BJ (cell line): ENCODE results near the gene PTMA. TPM values are rescaled to one million over a fixed set of nuclear protein-coding genes. Genes with fewer than 3 reads are reported as not detected.
A peak's percentile ranks its signal among the peaks of the same experiment; 100 is the strongest.

ENCODE experiments used
- CTCF ChIA-PET: fragments of 350-600 bp; formaldehyde crosslinking; extraction: SDS; loops from one replicate; lab custom pipeline; 2021; ENCODE audit warnings: antibody characterized with exemption, inconsistent platforms; lab: Yijun Ruan, JAX
- POLR2A ChIA-PET: fragments of 300-600 bp; sonication (Branson Sonifier 250); formaldehyde crosslinking; extraction: SDS; loops from one replicate; lab custom pipeline; 2021; ENCODE audit warnings: antibody characterized with exemption; lab: Charles Lee
- DNase-seq: peaks from one replicate; pipeline ENCODE4 v3.0.0-alpha.2; 2011; ENCODE audit warnings: low read depth
- H3K27me3 ChIP-seq: 2 replicates; pipeline ENCODE4 v1.6.0; 2011; ENCODE audit warnings: low read length; ENCODE audit not compliant: control insufficient read depth, insufficient read depth
- H3K36me3 ChIP-seq: 2 replicates; pipeline ENCODE4 v1.5.1; 2011; ENCODE audit warnings: low read length; ENCODE audit not compliant: control insufficient read depth, insufficient read depth
- H3K4me3 ChIP-seq: 2 replicates; pipeline ENCODE4 v1.5.1; 2011; ENCODE audit warnings: low read depth, mild to moderate bottlenecking, control low read depth, low read length
- CTCF ChIP-seq: IDR thresholded peaks from 2 replicates; pipeline ENCODE4 v1.5.1; 2011; ENCODE audit warnings: low read depth, mild to moderate bottlenecking, control low read depth, inconsistent platforms, low read length, moderate library complexity; ENCODE audit not compliant: insufficient read depth
- polyA plus RNA-seq: library from polyadenylated mRNA; depleted of rRNA; stranded (reverse); fragments of >200 nt; gene quantifications from 2 replicates; pipeline ENCODE4 v1.2.3, GENCODE V29; 2011

Gene PTMA
- polyA plus RNA-seq, 1 experiment = 363 TPM

DNA sequence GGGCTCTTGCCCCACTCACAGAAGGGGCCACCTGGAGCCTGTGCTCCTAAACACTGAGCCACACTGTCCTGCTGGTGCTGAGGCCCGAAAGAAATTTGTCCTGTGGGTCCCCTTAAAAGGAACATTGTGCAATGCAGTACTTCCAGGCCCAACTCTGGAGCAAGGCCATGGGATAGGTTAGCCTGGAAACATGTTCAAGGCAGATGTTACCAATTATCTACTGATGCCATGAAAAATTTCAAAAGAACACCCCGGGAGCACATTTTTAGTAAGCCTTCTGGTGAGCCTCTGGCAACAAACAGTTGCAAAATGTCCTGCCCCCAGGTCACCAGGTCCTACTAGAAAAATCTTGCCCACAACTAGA is 12.3 kb upstream of the PTMA start:
- DNase-seq = peak; percentile 87
- H3K27me3 ChIP-seq = no peaks in the 10 kb centered on the region
- POLR2A ChIA-PET = interaction anchor here (1.4 kb wide), 1 partner anchor 13 kb away, joined by 6 read pairs; the partner anchor contains the start of gene PTMA
- no peak for TF ChIP-seq CTCF
- H3K4me3 ChIP-seq = no peak overlapping the region
- H3K36me3 ChIP-seq = no peaks in the 10 kb centered on the region
- CTCF ChIA-PET = interaction anchor here (1.0 to 25.3 kb wide), 10 partner anchors 9 to 24 kb away, joined by 4 to 719 read pairs (median 10); no protein-coding TSS in a partner anchor

GRCh38 chr2:231699006-231699405 is 9.3 kb upstream of the PTMA start:
- no peak for DNase-seq
- CTCF ChIA-PET = interaction anchor here (1.1 to 2.4 kb wide), 5 partner anchors 12 to 24 kb away, joined by 4 to 8 read pairs (median 6); no protein-coding TSS in a partner anchor
- Histone ChIP-seq H3K36me3 (no peaks in the 10 kb centered on the region), H3K27me3 (no peaks in the 10 kb centered on the region), H3K4me3 (no peak overlapping the region)
- POLR2A ChIA-PET = interaction anchor here (0.6 kb wide), 1 partner anchor 9 kb away, joined by 3 read pairs; the partner anchor contains the start of gene PTMA
- no peak for TF ChIP-seq CTCF

- no peaks in the 10 kb centered on the region for H3K27me3 ChIP-seq
- ChIA-PET POLR2A (no interaction called here), CTCF (interaction anchor here (0.9 to 1.7 kb wide), 4 partner anchors 12 to 92 kb away, joined by 3 to 5 read pairs (median 3); no protein-coding TSS in a partner anchor)
- no peak overlapping the region for H3K4me3 ChIP-seq
- no peak for TF ChIP-seq CTCF
- DNase-seq = no peak
- H3K36me3 ChIP-seq = no peaks in the 10 kb centered on the region
Observed at GRCh38 chr2:231701456-231702373, 6.6 kb upstream of the PTMA start.

DNA sequence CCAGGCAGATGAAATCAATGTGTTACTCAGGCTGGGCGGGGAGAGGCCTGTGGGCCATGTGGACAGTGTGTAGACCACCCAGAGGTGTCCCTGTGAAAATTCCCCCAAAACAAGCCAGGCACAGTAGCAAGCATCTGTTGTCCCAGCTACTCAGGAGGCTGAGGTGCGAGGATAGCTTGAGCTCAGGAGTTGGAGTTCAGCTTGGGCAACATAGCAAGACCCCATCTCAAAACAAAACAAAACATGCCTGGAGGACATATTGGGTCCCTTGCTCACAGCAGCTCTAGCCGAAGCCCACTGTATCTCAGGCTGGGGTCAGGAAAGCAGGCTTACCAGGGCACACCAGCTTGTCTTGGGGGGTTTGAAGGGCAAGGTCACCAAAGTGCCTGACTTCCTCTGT is 4.3 kb upstream of the PTMA start:
- Histone ChIP-seq H3K27me3 (no peaks in the 10 kb centered on the region), H3K4me3 (no peak overlapping the region), H3K36me3 (no peaks in the 10 kb centered on the region)
- ChIA-PET CTCF (interaction anchor here (0.6 to 4.8 kb wide), 6 partner anchors 8 to 31 kb away, joined by 3 to 27 read pairs (median 4); no protein-coding TSS in a partner anchor), POLR2A (no interaction called here)
- DNase-seq = no peak
- TF ChIP-seq CTCF = no peak
